Stromal cell of bone marrow (primary cell): ENCODE data around the gene SLC4A11.
"Not testable (repeated sequence)": the region's sequence is repeated elsewhere in the genome, so short reads cannot be mapped to it uniquely, and the experiment has no call there.

Experiments
- DNase-seq: peaks from one replicate; pipeline ENCODE4 v3.0.0-alpha.2; 2012; ENCODE audit warnings: low read depth

The SLC4A11 gene

GRCh38 chr20:3227936-3228749 is 10.8 kb downstream of the SLC4A11 start:
- DNase-seq: no peak

GRCh38 chr20:3227506-3227905 is 11.5 kb downstream of the SLC4A11 start:
- DNase-seq: no peak

- DNase-seq: no peak
Observed at GRCh38 chr20:3226864-3227263, 12.1 kb downstream of the SLC4A11 start.

DNA sequence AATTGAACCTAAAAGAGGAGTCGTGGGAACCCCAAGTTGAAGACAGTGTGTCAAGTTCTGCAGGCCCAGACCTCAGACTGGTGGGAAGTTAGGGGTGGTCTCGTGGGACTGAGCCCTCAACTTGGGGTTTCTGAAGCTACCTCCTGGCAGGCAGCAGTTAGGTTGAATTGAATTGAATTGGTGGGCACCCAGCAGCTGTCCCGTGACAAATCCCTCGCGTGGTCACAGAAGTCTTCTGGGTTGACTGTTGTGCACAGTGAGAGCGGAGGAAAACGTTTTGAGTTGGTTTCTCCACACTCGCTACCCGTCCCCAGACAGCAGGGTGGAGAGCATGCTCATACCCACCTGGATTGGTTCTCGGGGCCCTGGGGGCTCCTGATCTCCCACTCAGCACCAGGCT is 12.9 kb downstream of the SLC4A11 start:
- DNase-seq: no peak

DNA sequence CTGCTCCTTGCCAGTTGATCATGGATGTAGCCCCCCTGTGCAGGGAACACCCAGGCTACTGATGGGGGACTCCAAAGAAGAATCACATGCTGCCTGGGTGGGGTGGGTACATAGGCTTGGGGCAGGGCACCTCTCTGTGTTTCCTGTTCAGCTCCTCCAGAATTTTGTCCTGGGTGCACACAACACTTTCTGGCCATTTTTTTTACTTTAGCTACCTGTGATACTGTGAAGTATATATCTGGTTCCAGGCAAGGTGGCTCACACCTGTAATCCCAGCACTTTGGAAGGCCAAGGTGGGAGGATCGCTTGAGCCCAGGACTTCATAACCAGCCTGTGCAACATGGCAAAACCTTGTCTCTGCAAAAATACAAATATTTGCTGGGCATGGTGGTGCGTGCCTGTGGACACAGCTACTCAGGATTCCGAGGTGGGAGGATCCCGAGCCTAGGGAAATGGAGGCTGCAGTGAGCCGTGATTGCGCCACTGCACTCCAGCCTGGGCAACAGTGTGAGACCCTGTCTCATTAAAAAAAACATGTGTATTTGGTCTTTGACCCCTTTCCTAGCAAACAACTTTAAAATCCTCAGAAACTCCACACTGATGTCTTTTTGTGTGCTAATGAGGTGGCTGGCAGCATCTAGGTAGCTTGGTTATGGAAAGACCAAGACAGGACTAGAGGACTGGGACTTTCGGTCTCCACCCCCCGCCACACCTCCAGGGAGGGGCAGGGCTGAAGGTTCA is 14.1 kb downstream of the SLC4A11 start:
- DNase-seq: no peak

- no peak for DNase-seq
Observed at GRCh38 chr20:3223994-3224680, 14.9 kb downstream of the SLC4A11 start.

DNA sequence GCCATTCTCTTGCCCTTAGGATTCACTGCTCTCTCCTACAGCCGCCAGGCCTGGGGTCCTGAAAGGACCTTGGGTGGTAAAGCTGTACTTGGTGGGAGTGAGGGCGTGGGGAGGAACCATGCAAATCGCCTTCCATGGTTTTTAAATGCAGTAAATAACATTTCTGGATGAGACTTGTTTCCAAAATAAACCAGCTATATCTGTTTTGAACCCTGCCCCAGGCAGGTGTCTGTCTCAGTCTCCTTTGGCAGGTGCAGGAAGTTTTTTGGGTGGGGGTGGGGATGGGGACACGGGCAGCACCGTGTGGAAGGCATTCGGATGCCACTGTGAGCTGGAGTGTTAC is 15.4 kb downstream of the SLC4A11 start:
- no peak for DNase-seq

DNA sequence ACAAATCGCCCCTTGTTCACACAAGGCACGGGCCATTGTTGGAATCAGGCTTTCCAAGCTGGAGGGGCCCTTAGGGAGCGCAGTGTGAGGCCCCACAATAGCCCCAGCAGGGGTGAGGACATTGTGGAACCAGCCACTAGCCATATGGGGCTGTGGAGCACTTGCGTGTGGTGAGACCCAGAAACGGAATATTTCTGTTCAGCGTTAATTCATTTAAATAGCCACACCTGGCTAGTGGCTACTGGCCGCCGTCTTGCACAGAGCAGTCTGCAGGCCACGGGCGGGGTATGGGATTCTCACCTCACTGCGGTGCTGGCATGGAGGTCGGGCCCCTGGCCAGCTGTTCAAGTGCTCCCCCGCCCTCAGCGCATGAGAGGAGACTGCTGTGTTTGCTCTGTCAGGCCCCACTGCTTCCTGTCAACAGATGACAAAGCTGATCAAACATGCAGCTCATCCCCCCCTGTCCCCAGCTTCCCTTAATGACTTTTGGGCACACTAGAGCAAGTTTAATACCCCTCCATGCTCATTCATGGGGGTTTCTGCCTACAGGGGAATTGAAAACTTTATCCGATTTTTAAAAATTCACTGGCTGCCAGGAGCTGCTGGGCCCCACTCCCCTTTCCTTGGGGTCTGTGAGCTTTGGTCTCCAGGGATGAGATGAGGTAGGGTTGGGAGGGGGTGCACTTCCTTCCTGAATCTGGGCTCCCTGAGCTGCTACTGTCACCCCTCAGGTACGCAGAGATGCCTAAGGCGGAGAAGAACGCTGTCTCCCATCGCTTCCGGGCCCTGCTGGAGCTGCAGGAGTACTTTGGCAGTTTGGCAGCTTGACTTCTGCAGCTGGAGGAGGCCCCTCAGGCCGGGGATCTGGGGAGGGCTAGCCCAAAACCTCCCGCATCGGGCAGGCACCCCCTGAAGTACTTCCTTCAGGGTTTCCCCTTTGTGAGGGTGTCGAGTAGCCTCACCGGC is 16.1 kb downstream of the SLC4A11 start:
- DNase-seq: no peak

GRCh38 chr20:3221398-3222226 is 17.4 kb downstream of the SLC4A11 start:
- DNase-seq: no peak

- DNase-seq: no peak
Observed at GRCh38 chr20:3218307-3218988, 20.5 kb downstream of the SLC4A11 start.

- DNase-seq: not testable (repeated sequence)
Observed at GRCh38 chr20:3215359-3215917, 23.6 kb downstream of the SLC4A11 start.

- no peak for DNase-seq
Observed at GRCh38 chr20:3213226-3213625, 25.8 kb downstream of the SLC4A11 start.

DNA sequence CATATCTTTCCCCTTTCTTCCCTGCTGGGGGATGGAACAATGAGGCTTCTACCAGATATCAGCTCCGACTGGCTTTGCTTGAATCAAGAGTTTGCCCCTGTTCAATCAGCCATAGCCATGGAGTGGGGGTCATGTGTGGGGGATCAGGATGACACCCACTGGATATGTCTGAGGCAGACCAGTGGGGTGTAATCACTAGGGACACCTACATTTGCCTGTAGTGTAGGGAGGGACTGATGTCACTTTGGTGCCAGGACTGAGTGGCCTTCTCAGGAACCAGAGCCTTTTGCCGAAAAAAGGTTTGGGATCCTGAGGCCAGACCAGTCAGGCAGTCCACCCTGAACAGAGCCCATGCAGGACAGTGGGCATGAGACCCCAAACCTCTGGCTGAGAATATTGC is 28.6 kb downstream of the SLC4A11 start:
- DNase-seq: no peak

DNA sequence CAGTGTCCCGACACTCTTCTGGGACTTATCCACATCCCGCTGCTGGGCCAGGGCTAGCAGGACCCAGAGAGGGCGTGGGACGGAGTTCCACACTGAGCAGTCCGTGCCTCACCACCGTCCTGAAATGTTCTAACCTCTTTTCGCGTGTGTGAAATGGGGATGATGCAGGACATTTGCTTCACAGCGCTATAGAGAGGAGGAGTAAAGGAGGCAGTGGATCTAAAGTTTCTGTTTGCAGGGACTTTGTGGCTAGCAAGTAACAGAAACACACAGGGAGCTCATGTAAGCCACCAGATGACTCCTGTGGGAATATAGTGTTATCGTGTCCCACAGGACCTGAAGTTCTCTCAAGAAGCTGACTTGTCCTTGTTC is 29.1 kb downstream of the SLC4A11 start:
- no peak for DNase-seq

GRCh38 chr20:3209257-3209945 is 29.6 kb downstream of the SLC4A11 start, which contains the start of gene ITPA:
ITPA (plus strand) TSS chr20:3209498; CDS start chr20:3209552, 54 bp downstream.
- DNase-seq: no peak

DNA sequence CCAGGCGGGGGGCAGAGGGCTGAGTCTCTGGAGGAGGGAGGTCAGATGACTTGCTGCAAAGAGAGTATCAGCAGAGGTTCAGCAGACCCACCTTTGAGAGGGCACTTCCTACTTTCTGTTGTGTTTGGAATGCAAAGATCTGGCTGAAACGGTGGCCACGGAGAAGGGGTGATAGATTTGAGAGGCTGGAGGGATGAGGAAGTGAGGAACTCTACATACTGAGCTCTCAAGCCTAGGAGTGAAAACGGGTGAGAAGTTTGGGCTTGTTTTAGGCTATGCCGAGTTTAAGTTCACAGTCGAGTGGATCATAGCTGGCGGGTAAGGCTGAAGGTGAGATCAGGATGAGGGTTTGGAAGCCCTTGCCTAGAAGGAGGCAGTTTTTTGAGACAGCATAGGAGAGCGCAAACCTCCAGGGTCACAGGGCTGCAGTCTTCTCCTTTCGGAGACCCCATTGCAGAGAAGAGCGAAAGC is 30.2 kb downstream of the SLC4A11 start:
- no peak for DNase-seq

DNA sequence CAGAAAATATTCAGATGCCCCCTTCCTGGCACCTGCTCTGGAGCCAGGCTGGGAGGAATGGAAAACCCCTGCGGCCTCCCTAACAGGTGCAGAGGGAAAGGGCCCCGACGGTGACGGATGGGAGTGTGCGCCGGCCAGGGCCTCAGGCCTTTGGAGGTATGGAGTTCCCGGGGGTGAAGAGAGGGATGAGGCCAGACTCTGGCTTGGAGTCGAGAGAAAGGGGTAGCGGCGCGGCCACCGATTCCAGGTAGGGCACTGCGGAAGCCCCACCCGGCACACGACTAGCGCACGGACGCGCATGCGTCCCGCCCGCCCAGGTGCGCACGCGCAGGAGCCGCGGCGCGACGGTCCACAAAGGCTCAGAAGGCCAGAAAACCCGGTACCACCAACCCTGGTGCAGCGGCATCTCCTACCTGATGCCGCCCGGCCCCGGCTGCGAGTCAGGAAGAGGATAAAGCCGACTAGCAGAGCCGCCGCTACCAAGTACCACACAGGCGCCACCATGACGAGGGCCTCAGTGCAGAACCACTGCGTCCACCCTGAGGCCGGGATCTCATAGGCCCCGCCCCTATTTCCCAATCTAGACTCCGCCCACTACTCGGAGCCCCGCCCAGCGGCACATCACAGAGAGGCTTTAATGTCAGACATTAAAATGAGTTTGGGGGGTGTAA is 34.7 kb downstream of the SLC4A11 start, which contains the start of gene DDRGK1:
Gene DDRGK1 (minus strand): TSS at position 559 of the 671 bp plus-strand sequence. CDS start 55 bp downstream, at position 504.
- DNase-seq: peak; percentile 68
